ENCODE results near the gene PLXDC1.

The PLXDC1 gene

GRCh38 chr17:39077252-39077651 lies 74.2 kb downstream of the PLXDC1 start:
- no peak overlapping the region for H3K4me3 ChIP-seq (ENCODE audit: low read depth in 1 of 5, low read length in 5 of 5)
- H3K36me3 ChIP-seq (ENCODE audit: control insufficient read depth in 5 of 5, insufficient read depth in 5 of 5, low read length in 5 of 5), result peaks cover 0 to 4% (median 0%) of the 10 kb centered on the region in 5 donors
- peaks cover 0 to 3% (median 0%) of the 10 kb centered on the region in 5 donors for H3K27me3 ChIP-seq (ENCODE audit: control insufficient read depth in 5 of 5, insufficient read depth in 4 of 5, low read length in 5 of 5)
- H3K4me1 ChIP-seq (ENCODE audit: control insufficient read depth in 5 of 5, insufficient read depth in 5 of 5, low read length in 5 of 5), result peaks cover 8 to 17% (median 17%) of the 10 kb centered on the region in 5 donors
- no peak overlapping the region for H3K9ac ChIP-seq (ENCODE audit: low read length in 5 of 5)
- no peaks in the 10 kb centered on the region for H3K9me3 ChIP-seq (ENCODE audit: control insufficient read depth in 5 of 5, low read length in 5 of 5)
- H3K27ac ChIP-seq (ENCODE audit: low read depth, low read length), result no peak overlapping the region

- no peak overlapping the region for H3K4me3 ChIP-seq (ENCODE audit: low read depth in 1 of 5, low read length in 5 of 5)
- no peaks in the 10 kb centered on the region for H3K27me3 ChIP-seq (ENCODE audit: control insufficient read depth in 5 of 5, insufficient read depth in 4 of 5, low read length in 5 of 5)
- H3K9me3 ChIP-seq (ENCODE audit: control insufficient read depth in 5 of 5, low read length in 5 of 5), result no peaks in the 10 kb centered on the region
- H3K27ac ChIP-seq (ENCODE audit: low read depth, low read length), result no peak overlapping the region
- H3K9ac ChIP-seq (ENCODE audit: low read length in 5 of 5), result no peak overlapping the region
- peaks cover 0 to 13% (median 0%) of the 10 kb centered on the region in 5 donors for H3K36me3 ChIP-seq (ENCODE audit: control insufficient read depth in 5 of 5, insufficient read depth in 5 of 5, low read length in 5 of 5)
- H3K4me1 ChIP-seq (ENCODE audit: control insufficient read depth in 5 of 5, insufficient read depth in 5 of 5, low read length in 5 of 5), result no peaks in the 10 kb centered on the region
Observed at GRCh38 chr17:39074676-39075075, 76.8 kb downstream of the PLXDC1 start.

- Histone ChIP-seq H3K27ac (ENCODE audit: low read depth, low read length) (no peak overlapping the region), H3K9ac (ENCODE audit: low read length in 5 of 5) (no peak overlapping the region), H3K27me3 (ENCODE audit: control insufficient read depth in 5 of 5, insufficient read depth in 4 of 5, low read length in 5 of 5) (no peaks in the 10 kb centered on the region), H3K4me1 (ENCODE audit: control insufficient read depth in 5 of 5, insufficient read depth in 5 of 5, low read length in 5 of 5) (no peaks in the 10 kb centered on the region), H3K4me3 (ENCODE audit: low read depth in 1 of 5, low read length in 5 of 5) (no peak overlapping the region), H3K36me3 (ENCODE audit: control insufficient read depth in 5 of 5, insufficient read depth in 5 of 5, low read length in 5 of 5) (peaks cover 0 to 13% (median 0%) of the 10 kb centered on the region in 5 donors), H3K9me3 (ENCODE audit: control insufficient read depth in 5 of 5, low read length in 5 of 5) (no peaks in the 10 kb centered on the region)
Observed at GRCh38 chr17:39073916-39074315, 77.5 kb downstream of the PLXDC1 start.

- Histone ChIP-seq H3K36me3 (ENCODE audit: control insufficient read depth in 5 of 5, insufficient read depth in 5 of 5, low read length in 5 of 5) (peaks cover 0 to 13% (median 0%) of the 10 kb centered on the region in 5 donors), H3K4me1 (ENCODE audit: control insufficient read depth in 5 of 5, insufficient read depth in 5 of 5, low read length in 5 of 5) (no peaks in the 10 kb centered on the region), H3K4me3 (ENCODE audit: low read depth in 1 of 5, low read length in 5 of 5) (no peak overlapping the region), H3K9ac (ENCODE audit: low read length in 5 of 5) (no peak overlapping the region), H3K27me3 (ENCODE audit: control insufficient read depth in 5 of 5, insufficient read depth in 4 of 5, low read length in 5 of 5) (no peaks in the 10 kb centered on the region), H3K9me3 (ENCODE audit: control insufficient read depth in 5 of 5, low read length in 5 of 5) (no peaks in the 10 kb centered on the region), H3K27ac (ENCODE audit: low read depth, low read length) (no peak overlapping the region)
Observed at GRCh38 chr17:39073353-39073752, 78.1 kb downstream of the PLXDC1 start.

GRCh38 chr17:39071573-39071972 lies 79.9 kb downstream of the PLXDC1 start:
- peaks cover 0 to 7% (median 0%) of the 10 kb centered on the region in 5 donors for H3K4me1 ChIP-seq (ENCODE audit: control insufficient read depth in 5 of 5, insufficient read depth in 5 of 5, low read length in 5 of 5)
- H3K4me3 ChIP-seq (ENCODE audit: low read depth in 1 of 5, low read length in 5 of 5), result no peak overlapping the region
- no peak overlapping the region for H3K27ac ChIP-seq (ENCODE audit: low read depth, low read length)
- no peaks in the 10 kb centered on the region for H3K9me3 ChIP-seq (ENCODE audit: control insufficient read depth in 5 of 5, low read length in 5 of 5)
- H3K36me3 ChIP-seq (ENCODE audit: control insufficient read depth in 5 of 5, insufficient read depth in 5 of 5, low read length in 5 of 5), result peaks cover 0 to 13% (median 0%) of the 10 kb centered on the region in 5 donors
- no peak overlapping the region for H3K9ac ChIP-seq (ENCODE audit: low read length in 5 of 5)
- H3K27me3 ChIP-seq (ENCODE audit: control insufficient read depth in 5 of 5, insufficient read depth in 4 of 5, low read length in 5 of 5), result no peaks in the 10 kb centered on the region

- Histone ChIP-seq H3K27me3 (ENCODE audit: control insufficient read depth in 5 of 5, insufficient read depth in 4 of 5, low read length in 5 of 5) (no peaks in the 10 kb centered on the region), H3K27ac (ENCODE audit: low read depth, low read length) (no peak overlapping the region), H3K4me1 (ENCODE audit: control insufficient read depth in 5 of 5, insufficient read depth in 5 of 5, low read length in 5 of 5) (peaks cover 0 to 7% (median 0%) of the 10 kb centered on the region in 5 donors), H3K9me3 (ENCODE audit: control insufficient read depth in 5 of 5, low read length in 5 of 5) (no peaks in the 10 kb centered on the region), H3K9ac (ENCODE audit: low read length in 5 of 5) (no peak overlapping the region), H3K4me3 (ENCODE audit: low read depth in 1 of 5, low read length in 5 of 5) (no peak overlapping the region), H3K36me3 (ENCODE audit: control insufficient read depth in 5 of 5, insufficient read depth in 5 of 5, low read length in 5 of 5) (peaks cover 0 to 10% (median 0%) of the 10 kb centered on the region in 5 donors)
Observed at GRCh38 chr17:39069114-39069756, 82.2 kb downstream of the PLXDC1 start.

- Histone ChIP-seq H3K9me3 (ENCODE audit: control insufficient read depth in 5 of 5, low read length in 5 of 5) (no peaks in the 10 kb centered on the region), H3K4me3 (ENCODE audit: low read depth in 1 of 5, low read length in 5 of 5) (no peak overlapping the region), H3K9ac (ENCODE audit: low read length in 5 of 5) (no peak overlapping the region), H3K4me1 (ENCODE audit: control insufficient read depth in 5 of 5, insufficient read depth in 5 of 5, low read length in 5 of 5) (peaks cover 0 to 9% (median 4%) of the 10 kb centered on the region in 5 donors), H3K36me3 (ENCODE audit: control insufficient read depth in 5 of 5, insufficient read depth in 5 of 5, low read length in 5 of 5) (no peaks in the 10 kb centered on the region), H3K27me3 (ENCODE audit: control insufficient read depth in 5 of 5, insufficient read depth in 4 of 5, low read length in 5 of 5) (no peaks in the 10 kb centered on the region), H3K27ac (ENCODE audit: low read depth, low read length) (no peak overlapping the region)
Observed at GRCh38 chr17:39064819-39065218, 86.6 kb downstream of the PLXDC1 start.

GRCh38 chr17:39064374-39064773 lies 87.1 kb downstream of the PLXDC1 start:
- Histone ChIP-seq H3K27ac (ENCODE audit: low read depth, low read length) (no peak overlapping the region), H3K9ac (ENCODE audit: low read length in 5 of 5) (no peak overlapping the region), H3K4me1 (ENCODE audit: control insufficient read depth in 5 of 5, insufficient read depth in 5 of 5, low read length in 5 of 5) (peaks cover 0 to 10% (median 4%) of the 10 kb centered on the region in 5 donors), H3K9me3 (ENCODE audit: control insufficient read depth in 5 of 5, low read length in 5 of 5) (no peaks in the 10 kb centered on the region), H3K36me3 (ENCODE audit: control insufficient read depth in 5 of 5, insufficient read depth in 5 of 5, low read length in 5 of 5) (no peaks in the 10 kb centered on the region), H3K4me3 (ENCODE audit: low read depth in 1 of 5, low read length in 5 of 5) (no peak overlapping the region), H3K27me3 (ENCODE audit: control insufficient read depth in 5 of 5, insufficient read depth in 4 of 5, low read length in 5 of 5) (no peaks in the 10 kb centered on the region)

- Histone ChIP-seq H3K27me3 (ENCODE audit: control insufficient read depth in 5 of 5, insufficient read depth in 4 of 5, low read length in 5 of 5) (no peaks in the 10 kb centered on the region), H3K4me3 (ENCODE audit: low read depth in 1 of 5, low read length in 5 of 5) (no peak overlapping the region), H3K27ac (ENCODE audit: low read depth, low read length) (no peak overlapping the region), H3K9ac (ENCODE audit: low read length in 5 of 5) (no peak overlapping the region), H3K9me3 (ENCODE audit: control insufficient read depth in 5 of 5, low read length in 5 of 5) (no peaks in the 10 kb centered on the region), H3K36me3 (ENCODE audit: control insufficient read depth in 5 of 5, insufficient read depth in 5 of 5, low read length in 5 of 5) (no peaks in the 10 kb centered on the region), H3K4me1 (ENCODE audit: control insufficient read depth in 5 of 5, insufficient read depth in 5 of 5, low read length in 5 of 5) (peaks cover 0 to 10% (median 4%) of the 10 kb centered on the region in 5 donors)
Observed at GRCh38 chr17:39063681-39064069, 87.8 kb downstream of the PLXDC1 start.

- Histone ChIP-seq H3K4me3 (ENCODE audit: low read depth in 1 of 5, low read length in 5 of 5) (no peak overlapping the region), H3K9ac (ENCODE audit: low read length in 5 of 5) (no peak overlapping the region), H3K27me3 (ENCODE audit: control insufficient read depth in 5 of 5, insufficient read depth in 4 of 5, low read length in 5 of 5) (no peaks in the 10 kb centered on the region), H3K4me1 (ENCODE audit: control insufficient read depth in 5 of 5, insufficient read depth in 5 of 5, low read length in 5 of 5) (peaks cover 0 to 10% (median 4%) of the 10 kb centered on the region in 5 donors), H3K27ac (ENCODE audit: low read depth, low read length) (no peak overlapping the region), H3K9me3 (ENCODE audit: control insufficient read depth in 5 of 5, low read length in 5 of 5) (no peaks in the 10 kb centered on the region), H3K36me3 (ENCODE audit: control insufficient read depth in 5 of 5, insufficient read depth in 5 of 5, low read length in 5 of 5) (no peaks in the 10 kb centered on the region)
Observed at GRCh38 chr17:39062846-39063680, 88.4 kb downstream of the PLXDC1 start.

Measured in subcutaneous abdominal adipose tissue (tissue), 5 donors.